Measurements from ENCODE around the gene SLC39A3. TPM values are rescaled to one million over a fixed set of nuclear protein-coding genes. Genes with fewer than 3 reads are reported as not detected.

The SLC39A3 gene
- total RNA-seq, 1 donor: 33.7 TPM

DNA sequence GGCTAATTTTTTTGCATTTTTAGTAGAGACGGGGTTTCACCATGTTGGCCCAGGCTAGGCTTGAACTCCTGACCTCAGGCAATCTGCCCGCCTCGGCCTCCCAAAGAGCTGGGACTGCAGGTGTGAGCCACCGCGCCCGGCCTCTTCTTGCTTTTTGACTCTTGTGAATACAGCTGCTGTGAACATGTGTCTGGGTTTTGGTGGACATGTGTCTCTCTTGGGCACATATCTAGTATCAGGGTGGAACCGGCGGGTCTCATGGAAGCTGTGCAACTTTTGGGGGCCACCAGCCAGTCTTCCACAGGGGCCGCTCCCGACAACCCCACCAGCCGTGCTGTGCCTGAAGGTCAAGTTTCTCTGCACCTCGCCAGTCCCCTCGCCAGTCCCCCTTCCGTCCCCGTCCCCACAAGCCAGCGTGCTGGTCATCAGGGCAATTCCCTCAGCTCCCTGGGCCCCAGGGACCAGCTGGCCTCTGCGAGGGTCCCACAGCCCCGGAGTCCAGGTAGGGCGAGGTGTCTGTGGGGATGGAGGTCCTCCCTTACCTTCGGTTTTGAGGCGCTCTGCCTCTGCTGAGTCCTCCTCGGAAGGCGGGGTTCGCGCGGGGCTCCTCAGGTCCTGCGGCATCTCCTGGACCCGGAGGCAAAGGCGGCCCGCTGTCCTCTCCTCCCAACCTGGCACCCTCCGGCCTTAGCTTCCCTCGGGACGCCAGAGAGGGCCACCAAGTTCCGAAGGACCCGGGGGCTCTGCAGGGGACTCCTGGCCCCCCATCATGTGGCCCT lies 27.0 kb upstream of the SLC39A3 start:
- peaks cover 29% of the 10 kb centered on the region for H4K20me1 ChIP-seq (ENCODE audit: insufficient read depth, low read length)
- no peaks in the 10 kb centered on the region for H3K4me1 ChIP-seq (ENCODE audit: insufficient read depth, low read length)
- H3K9me3 ChIP-seq (ENCODE audit: low read depth, low read length): no peaks in the 10 kb centered on the region
- no peak overlapping the region for H3K27ac ChIP-seq (ENCODE audit: low read depth, low read length)
- peak; percentile 58 for DNase-seq (ENCODE audit: insufficient read length, low spot score, missing footprints)
- H2AFZ ChIP-seq (ENCODE audit: low read length): no peak overlapping the region
- no peak overlapping the region for H3K4me2 ChIP-seq (ENCODE audit: insufficient read depth, low read length)
- no peaks in the 10 kb centered on the region for H3K27me3 ChIP-seq (ENCODE audit: insufficient read depth, low read length)
- H3K36me3 ChIP-seq (ENCODE audit: insufficient read depth, low read length): peaks cover 32% of the 10 kb centered on the region
- H3K4me3 ChIP-seq (ENCODE audit: insufficient read depth, low read length): no peak overlapping the region
- H3K79me2 ChIP-seq (ENCODE audit: insufficient read depth, low read length): peaks cover 51% of the 10 kb centered on the region
- TF ChIP-seq, protein P1, sequence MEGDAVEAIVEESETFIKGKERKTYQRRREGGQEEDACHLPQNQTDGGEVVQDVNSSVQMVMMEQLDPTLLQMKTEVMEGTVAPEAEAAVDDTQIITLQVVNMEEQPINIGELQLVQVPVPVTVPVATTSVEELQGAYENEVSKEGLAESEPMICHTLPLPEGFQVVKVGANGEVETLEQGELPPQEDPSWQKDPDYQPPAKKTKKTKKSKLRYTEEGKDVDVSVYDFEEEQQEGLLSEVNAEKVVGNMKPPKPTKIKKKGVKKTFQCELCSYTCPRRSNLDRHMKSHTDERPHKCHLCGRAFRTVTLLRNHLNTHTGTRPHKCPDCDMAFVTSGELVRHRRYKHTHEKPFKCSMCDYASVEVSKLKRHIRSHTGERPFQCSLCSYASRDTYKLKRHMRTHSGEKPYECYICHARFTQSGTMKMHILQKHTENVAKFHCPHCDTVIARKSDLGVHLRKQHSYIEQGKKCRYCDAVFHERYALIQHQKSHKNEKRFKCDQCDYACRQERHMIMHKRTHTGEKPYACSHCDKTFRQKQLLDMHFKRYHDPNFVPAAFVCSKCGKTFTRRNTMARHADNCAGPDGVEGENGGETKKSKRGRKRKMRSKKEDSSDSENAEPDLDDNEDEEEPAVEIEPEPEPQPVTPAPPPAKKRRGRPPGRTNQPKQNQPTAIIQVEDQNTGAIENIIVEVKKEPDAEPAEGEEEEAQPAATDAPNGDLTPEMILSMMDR (IDR thresholded peaks at IDR 0.05; ENCODE audit: extremely low read depth, low read depth, low read length): no peak

DNA sequence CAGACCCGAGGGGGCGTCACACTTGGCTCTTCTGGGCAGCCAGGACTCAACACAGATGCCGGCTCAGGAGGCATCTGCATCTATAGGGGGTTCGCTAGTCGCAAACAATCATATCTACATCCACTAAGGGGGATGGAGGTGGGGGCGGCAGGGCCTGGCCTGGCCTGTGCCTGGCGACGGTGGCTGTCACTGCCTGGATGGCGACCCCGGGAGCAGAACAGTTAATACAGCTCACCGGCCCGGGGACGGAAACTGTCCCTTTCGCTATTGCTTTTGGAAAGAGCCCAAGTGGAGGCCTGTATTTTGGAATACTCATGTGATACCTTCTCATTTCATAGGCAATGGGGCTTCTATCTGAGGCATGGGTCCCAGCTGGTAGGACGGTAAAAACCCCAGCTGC lies 25.6 kb upstream of the SLC39A3 start:
- Histone ChIP-seq H2AFZ (ENCODE audit: low read length) (no peak overlapping the region), H4K20me1 (ENCODE audit: insufficient read depth, low read length) (peaks cover 21% of the 10 kb centered on the region), H3K27ac (ENCODE audit: low read depth, low read length) (no peak overlapping the region), H3K4me3 (ENCODE audit: insufficient read depth, low read length) (no peak overlapping the region), H3K4me2 (ENCODE audit: insufficient read depth, low read length) (no peak overlapping the region), H3K4me1 (ENCODE audit: insufficient read depth, low read length) (no peaks in the 10 kb centered on the region), H3K9me3 (ENCODE audit: low read depth, low read length) (no peaks in the 10 kb centered on the region), H3K27me3 (ENCODE audit: insufficient read depth, low read length) (no peaks in the 10 kb centered on the region), H3K36me3 (ENCODE audit: insufficient read depth, low read length) (peaks cover 43% of the 10 kb centered on the region), H3K79me2 (ENCODE audit: insufficient read depth, low read length) (peaks cover 37% of the 10 kb centered on the region)
- TF ChIP-seq, protein P1 (IDR thresholded peaks at IDR 0.05; ENCODE audit: extremely low read depth, low read depth, low read length): no peak
- DNase-seq (ENCODE audit: insufficient read length, low spot score, missing footprints): peak; percentile 22

DNA sequence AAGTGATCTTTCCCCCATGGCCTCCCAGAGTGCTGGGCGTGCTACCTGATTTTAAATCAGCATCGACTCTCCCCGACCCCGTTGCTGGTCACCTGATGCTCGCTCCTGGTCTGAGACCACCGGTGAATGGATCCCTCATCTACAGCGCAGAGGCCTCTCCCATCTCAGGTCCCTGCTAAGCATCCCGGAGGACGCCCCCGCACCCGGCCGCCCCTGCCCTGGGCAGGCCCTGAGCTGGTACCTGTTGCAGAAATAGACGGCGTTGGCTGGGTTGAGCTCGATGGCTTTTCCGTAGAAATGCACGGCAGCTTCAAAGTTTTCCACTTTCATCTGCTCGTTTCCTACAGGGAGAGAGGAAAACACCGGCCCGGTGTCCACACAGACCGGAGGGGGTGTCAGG lies 25.1 kb upstream of the SLC39A3 start:
- Histone ChIP-seq H2AFZ (ENCODE audit: low read length) (no peak overlapping the region), H4K20me1 (ENCODE audit: insufficient read depth, low read length) (peaks cover 20% of the 10 kb centered on the region), H3K4me2 (ENCODE audit: insufficient read depth, low read length) (no peak overlapping the region), H3K79me2 (ENCODE audit: insufficient read depth, low read length) (peaks cover 33% of the 10 kb centered on the region), H3K27ac (ENCODE audit: low read depth, low read length) (no peak overlapping the region), H3K4me1 (ENCODE audit: insufficient read depth, low read length) (no peaks in the 10 kb centered on the region), H3K4me3 (ENCODE audit: insufficient read depth, low read length) (no peak overlapping the region), H3K9me3 (ENCODE audit: low read depth, low read length) (no peaks in the 10 kb centered on the region), H3K27me3 (ENCODE audit: insufficient read depth, low read length) (no peaks in the 10 kb centered on the region), H3K36me3 (ENCODE audit: insufficient read depth, low read length) (peaks cover 44% of the 10 kb centered on the region)
- no peak for DNase-seq (ENCODE audit: insufficient read length, low spot score, missing footprints)
- TF ChIP-seq, protein P1 (IDR thresholded peaks at IDR 0.05; ENCODE audit: extremely low read depth, low read depth, low read length): no peak

DNA sequence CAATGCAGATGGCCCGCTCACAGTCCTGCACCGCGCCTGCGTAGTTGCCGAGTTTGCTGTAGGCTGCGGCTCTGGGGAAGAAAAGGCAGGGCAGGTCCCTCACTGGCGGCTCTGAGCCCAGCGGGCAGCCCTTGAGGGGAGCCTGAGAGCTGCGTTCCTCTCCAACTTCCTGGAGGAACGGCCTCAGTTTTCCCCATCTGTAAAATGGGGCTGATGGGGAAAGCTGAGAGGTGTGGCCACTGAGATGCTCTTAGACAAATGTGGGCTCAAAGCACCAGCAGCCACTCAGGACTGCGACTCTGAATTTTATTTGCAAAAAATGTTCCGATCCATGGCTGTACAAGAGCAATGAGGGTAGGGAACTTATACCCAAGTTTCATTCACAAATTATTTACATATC lies 23.9 kb upstream of the SLC39A3 start:
- Histone ChIP-seq H3K27me3 (ENCODE audit: insufficient read depth, low read length) (no peaks in the 10 kb centered on the region), H3K79me2 (ENCODE audit: insufficient read depth, low read length) (peaks cover 22% of the 10 kb centered on the region), H3K4me1 (ENCODE audit: insufficient read depth, low read length) (no peaks in the 10 kb centered on the region), H3K27ac (ENCODE audit: low read depth, low read length) (no peak overlapping the region), H3K9me3 (ENCODE audit: low read depth, low read length) (no peaks in the 10 kb centered on the region), H2AFZ (ENCODE audit: low read length) (no peak overlapping the region), H3K36me3 (ENCODE audit: insufficient read depth, low read length) (peaks cover 55% of the 10 kb centered on the region), H3K4me2 (ENCODE audit: insufficient read depth, low read length) (no peak overlapping the region), H4K20me1 (ENCODE audit: insufficient read depth, low read length) (peaks cover 12% of the 10 kb centered on the region), H3K4me3 (ENCODE audit: insufficient read depth, low read length) (no peak overlapping the region)
- TF ChIP-seq, protein P1 (IDR thresholded peaks at IDR 0.05; ENCODE audit: extremely low read depth, low read depth, low read length): no peak
- peak; percentile 53 for DNase-seq (ENCODE audit: insufficient read length, low spot score, missing footprints)

Measured in osteoblast (primary cell).